ENCODE measurements around the gene PHTF2. TPM values are rescaled to one million over a fixed set of nuclear protein-coding genes. Genes with fewer than 3 reads are reported as not detected.

Gene PHTF2
- total RNA-seq, 1 donor from 2014 or later, result 4.2 TPM

GRCh38 chr7:77888998-77889397 is 90.4 kb downstream of the PHTF2 start:
- DNase-seq (ENCODE audit: low read depth), result no peak
- Histone ChIP-seq H3K4me3 (ENCODE audit: low read depth, low read length) (no peak overlapping the region), H3K27me3 (ENCODE audit: control insufficient read depth, insufficient read depth, low read length) (no peaks in the 10 kb centered on the region), H3K36me3 (ENCODE audit: control insufficient read depth, insufficient read depth, low read length) (no peaks in the 10 kb centered on the region)
- no peak for FAIRE-seq
- TF ChIP-seq, protein P1, sequence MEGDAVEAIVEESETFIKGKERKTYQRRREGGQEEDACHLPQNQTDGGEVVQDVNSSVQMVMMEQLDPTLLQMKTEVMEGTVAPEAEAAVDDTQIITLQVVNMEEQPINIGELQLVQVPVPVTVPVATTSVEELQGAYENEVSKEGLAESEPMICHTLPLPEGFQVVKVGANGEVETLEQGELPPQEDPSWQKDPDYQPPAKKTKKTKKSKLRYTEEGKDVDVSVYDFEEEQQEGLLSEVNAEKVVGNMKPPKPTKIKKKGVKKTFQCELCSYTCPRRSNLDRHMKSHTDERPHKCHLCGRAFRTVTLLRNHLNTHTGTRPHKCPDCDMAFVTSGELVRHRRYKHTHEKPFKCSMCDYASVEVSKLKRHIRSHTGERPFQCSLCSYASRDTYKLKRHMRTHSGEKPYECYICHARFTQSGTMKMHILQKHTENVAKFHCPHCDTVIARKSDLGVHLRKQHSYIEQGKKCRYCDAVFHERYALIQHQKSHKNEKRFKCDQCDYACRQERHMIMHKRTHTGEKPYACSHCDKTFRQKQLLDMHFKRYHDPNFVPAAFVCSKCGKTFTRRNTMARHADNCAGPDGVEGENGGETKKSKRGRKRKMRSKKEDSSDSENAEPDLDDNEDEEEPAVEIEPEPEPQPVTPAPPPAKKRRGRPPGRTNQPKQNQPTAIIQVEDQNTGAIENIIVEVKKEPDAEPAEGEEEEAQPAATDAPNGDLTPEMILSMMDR (IDR thresholded peaks at IDR 0.05; ENCODE audit: insufficient read depth, low read length, severe bottlenecking), result no peak

DNA sequence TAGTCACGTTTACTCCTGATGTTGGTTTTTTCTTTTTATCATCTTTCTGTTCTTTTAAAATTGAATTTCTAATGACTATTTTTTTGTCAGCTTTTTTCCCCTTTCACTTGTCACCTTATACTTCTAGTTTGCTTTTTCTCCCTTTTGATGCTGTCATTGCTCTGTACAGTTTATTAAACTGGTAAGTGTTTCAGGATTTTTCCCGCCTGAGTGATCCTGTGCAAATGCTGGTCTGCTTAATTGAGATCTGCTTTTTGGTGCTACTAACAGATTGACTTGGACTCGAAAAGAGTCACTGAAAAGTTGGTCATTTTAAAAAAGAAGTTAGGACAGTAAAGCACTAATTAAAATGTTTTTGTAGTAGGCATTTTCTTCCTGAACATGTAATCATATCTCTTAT is 95.2 kb downstream of the PHTF2 start:
- no peak for FAIRE-seq
- Histone ChIP-seq H3K27me3 (ENCODE audit: control insufficient read depth, insufficient read depth, low read length) (no peaks in the 10 kb centered on the region), H3K36me3 (ENCODE audit: control insufficient read depth, insufficient read depth, low read length) (no peaks in the 10 kb centered on the region), H3K4me3 (ENCODE audit: low read depth, low read length) (no peak overlapping the region)
- no peak for DNase-seq (ENCODE audit: low read depth)
- TF ChIP-seq, protein P1 (IDR thresholded peaks at IDR 0.05; ENCODE audit: insufficient read depth, low read length, severe bottlenecking), result no peak

- DNase-seq (ENCODE audit: low read depth) (no peak), FAIRE-seq (no peak)
- no peaks in the 10 kb centered on the region for H3K36me3 ChIP-seq (ENCODE audit: control insufficient read depth, insufficient read depth, low read length)
- no peak overlapping the region for H3K4me3 ChIP-seq (ENCODE audit: low read depth, low read length)
- H3K27me3 ChIP-seq (ENCODE audit: control insufficient read depth, insufficient read depth, low read length), result no peaks in the 10 kb centered on the region
- TF ChIP-seq, protein P1 (IDR thresholded peaks at IDR 0.05; ENCODE audit: insufficient read depth, low read length, severe bottlenecking), result no peak
These were observed 96.1 kb downstream of the PHTF2 start for GRCh38 chr7:77894574-77895091.

GRCh38 chr7:77895905-77896304 is 97.3 kb downstream of the PHTF2 start:
- Histone ChIP-seq H3K36me3 (ENCODE audit: control insufficient read depth, insufficient read depth, low read length) (no peaks in the 10 kb centered on the region), H3K27me3 (ENCODE audit: control insufficient read depth, insufficient read depth, low read length) (no peaks in the 10 kb centered on the region), H3K4me3 (ENCODE audit: low read depth, low read length) (no peak overlapping the region)
- FAIRE-seq (no peak), DNase-seq (ENCODE audit: low read depth) (no peak)
- TF ChIP-seq, protein P1 (IDR thresholded peaks at IDR 0.05; ENCODE audit: insufficient read depth, low read length, severe bottlenecking), result no peak

GRCh38 chr7:77897004-77897547 is 98.5 kb downstream of the PHTF2 start:
- Histone ChIP-seq H3K4me3 (ENCODE audit: low read depth, low read length) (no peak overlapping the region), H3K27me3 (ENCODE audit: control insufficient read depth, insufficient read depth, low read length) (no peaks in the 10 kb centered on the region), H3K36me3 (ENCODE audit: control insufficient read depth, insufficient read depth, low read length) (no peaks in the 10 kb centered on the region)
- FAIRE-seq, result no peak
- DNase-seq (ENCODE audit: low read depth), result no peak
- TF ChIP-seq, protein P1 (IDR thresholded peaks at IDR 0.05; ENCODE audit: insufficient read depth, low read length, severe bottlenecking), result no peak

DNA sequence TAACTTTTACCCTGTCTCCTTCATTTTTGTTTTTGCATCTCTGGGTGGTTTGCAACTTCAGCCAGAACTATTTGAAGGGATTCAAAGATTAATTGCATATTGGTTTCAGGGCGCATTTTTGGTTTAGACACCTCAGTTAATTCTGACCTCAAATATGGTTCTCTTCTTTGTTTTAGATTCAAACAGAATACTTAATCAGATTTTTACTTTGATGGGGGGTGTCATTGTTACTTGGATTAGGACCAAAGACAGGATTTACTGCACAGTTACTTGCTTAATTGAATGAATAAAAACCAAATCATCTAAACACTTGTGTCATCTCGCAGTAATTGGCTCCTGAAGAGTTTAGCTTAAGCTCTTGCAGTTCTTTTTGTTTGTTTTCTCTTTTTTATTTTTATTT is 100.9 kb downstream of the PHTF2 start:
- no peak overlapping the region for H3K4me3 ChIP-seq (ENCODE audit: low read depth, low read length)
- H3K27me3 ChIP-seq (ENCODE audit: control insufficient read depth, insufficient read depth, low read length), result no peaks in the 10 kb centered on the region
- no peak for DNase-seq (ENCODE audit: low read depth)
- H3K36me3 ChIP-seq (ENCODE audit: control insufficient read depth, insufficient read depth, low read length), result no peaks in the 10 kb centered on the region
- no peak for FAIRE-seq
- TF ChIP-seq, protein P1 (IDR thresholded peaks at IDR 0.05; ENCODE audit: insufficient read depth, low read length, severe bottlenecking), result no peak

Data from bronchial epithelial cell (primary cell).